Measurements from ENCODE around the gene RPGR.

RPGR gene

DNA sequence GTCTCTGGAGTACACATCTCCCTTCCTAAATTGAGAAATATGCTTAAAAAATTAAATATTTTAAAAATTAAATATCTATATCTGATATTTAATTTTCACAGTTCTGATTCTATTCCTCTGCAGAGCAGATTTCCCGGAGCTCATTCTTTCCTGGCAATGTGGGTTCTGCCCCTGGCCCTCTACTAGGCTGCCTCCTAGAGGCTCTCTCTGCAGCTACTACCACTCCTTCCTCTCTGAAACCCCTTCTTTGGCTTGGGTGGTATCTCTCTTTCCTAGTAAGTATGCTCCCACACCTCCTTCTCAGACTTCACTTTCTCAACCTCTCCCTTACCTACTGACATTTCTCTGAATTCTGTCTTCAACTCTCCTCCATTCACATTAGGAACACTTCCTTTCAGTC is 45.3 kb downstream of the RPGR start:
- H3K4me3 ChIP-seq (ENCODE audit: low read depth in 1 of 2, low read length in 2 of 2), result no peak overlapping the region
- H3K9me3 ChIP-seq (ENCODE audit: control insufficient read depth in 1 of 2, low read length in 2 of 2), result no peaks in the 10 kb centered on the region
- no peaks in the 10 kb centered on the region for H3K27me3 ChIP-seq (ENCODE audit: low read depth, low read length)
- H3K4me1 ChIP-seq (ENCODE audit: control insufficient read depth in 1 of 2, insufficient read depth in 2 of 2, low read length in 2 of 2), result no peaks in the 10 kb centered on the region
- H3K36me3 ChIP-seq (ENCODE audit: control insufficient read depth in 1 of 2, insufficient read depth in 2 of 2, low read length in 2 of 2), result no peaks in the 10 kb centered on the region
- H3K27ac ChIP-seq (ENCODE audit: low read length), result no peak overlapping the region

DNA sequence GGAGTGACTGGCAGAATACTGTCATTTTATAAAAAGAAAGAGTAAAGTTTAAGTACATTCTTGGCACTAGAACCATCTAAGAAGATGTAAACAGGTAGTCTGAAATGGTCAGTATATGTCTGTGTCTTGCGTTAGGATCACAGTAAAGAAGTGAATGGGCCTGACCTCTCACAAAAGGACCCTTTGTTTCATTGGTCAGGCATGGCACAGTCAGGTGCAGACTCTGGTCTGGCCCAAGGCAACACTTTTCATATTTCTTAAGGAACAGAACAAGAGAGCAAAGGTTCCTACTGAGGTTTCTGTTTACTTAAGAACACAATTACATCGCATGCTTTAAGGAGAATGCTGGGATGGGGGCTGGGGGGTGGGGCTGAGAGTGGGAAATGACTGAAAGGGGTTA is 48.1 kb downstream of the RPGR start:
- H3K27me3 ChIP-seq (ENCODE audit: low read depth, low read length), result no peaks in the 10 kb centered on the region
- H3K4me3 ChIP-seq (ENCODE audit: low read depth in 1 of 2, low read length in 2 of 2), result no peak overlapping the region
- H3K4me1 ChIP-seq (ENCODE audit: control insufficient read depth in 1 of 2, insufficient read depth in 2 of 2, low read length in 2 of 2), result no peaks in the 10 kb centered on the region

DNA sequence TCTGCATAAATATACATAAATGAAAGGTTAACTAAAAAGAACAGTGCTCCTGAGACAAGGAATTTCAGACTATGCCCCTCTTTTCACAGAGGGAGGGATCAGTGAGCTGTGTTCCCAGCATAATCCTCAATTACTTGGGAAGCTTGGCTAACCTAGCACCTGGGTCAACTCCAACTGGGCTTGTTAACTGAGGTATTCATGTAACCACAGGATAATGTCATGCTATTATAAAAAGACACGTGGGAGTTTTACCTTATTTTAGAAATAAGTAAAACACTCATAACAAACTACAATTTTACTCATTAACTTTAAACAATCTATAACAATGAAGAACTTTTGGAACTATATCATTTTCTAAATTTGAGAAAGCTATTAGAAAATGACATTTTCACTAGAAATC is 48.6 kb downstream of the RPGR start:
- H3K4me3 ChIP-seq (ENCODE audit: low read depth in 1 of 2, low read length in 2 of 2), result no peak overlapping the region

More for the DNA sequence above, 48.1 kb downstream of the RPGR start:
- Histone ChIP-seq H3K27ac (ENCODE audit: low read length) (no peak overlapping the region), H3K36me3 (ENCODE audit: control insufficient read depth in 1 of 2, insufficient read depth in 2 of 2, low read length in 2 of 2) (peaks cover 0 to 7% of the 10 kb centered on the region in 2 donors), H3K9me3 (ENCODE audit: control insufficient read depth in 1 of 2, low read length in 2 of 2) (no peaks in the 10 kb centered on the region)

DNA sequence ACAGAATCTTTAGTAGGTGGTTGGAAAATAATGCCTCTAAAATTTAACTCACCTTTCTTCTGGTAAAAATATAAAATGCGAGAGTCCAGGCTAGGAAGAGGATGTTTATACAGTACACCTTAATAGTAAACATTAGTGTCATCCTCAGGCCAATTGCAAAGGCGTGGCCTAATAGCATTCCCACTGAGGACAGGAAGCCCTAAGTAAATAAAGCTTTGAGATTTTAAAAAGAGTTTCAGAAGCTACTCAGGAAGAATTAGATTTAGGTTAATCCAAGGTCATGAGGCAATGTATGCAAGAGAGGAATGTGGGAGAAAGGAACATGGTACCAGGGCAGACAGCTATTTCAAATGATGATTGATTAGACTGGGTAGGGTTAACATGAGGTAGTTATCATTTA is 49.5 kb downstream of the RPGR start:
- H3K4me3 ChIP-seq (ENCODE audit: low read depth in 1 of 2, low read length in 2 of 2), result no peak overlapping the region
- no peaks in the 10 kb centered on the region for H3K27me3 ChIP-seq (ENCODE audit: low read depth, low read length)
- H3K27ac ChIP-seq (ENCODE audit: low read length), result no peak overlapping the region
- no peaks in the 10 kb centered on the region for H3K4me1 ChIP-seq (ENCODE audit: control insufficient read depth in 1 of 2, insufficient read depth in 2 of 2, low read length in 2 of 2)
- no peaks in the 10 kb centered on the region for H3K9me3 ChIP-seq (ENCODE audit: control insufficient read depth in 1 of 2, low read length in 2 of 2)
- H3K36me3 ChIP-seq (ENCODE audit: control insufficient read depth in 1 of 2, insufficient read depth in 2 of 2, low read length in 2 of 2), result peaks cover 0 to 7% of the 10 kb centered on the region in 2 donors

More for the DNA sequence above, 48.6 kb downstream of the RPGR start:
- no peaks in the 10 kb centered on the region for H3K27me3 ChIP-seq (ENCODE audit: low read depth, low read length)
- no peaks in the 10 kb centered on the region for H3K4me1 ChIP-seq (ENCODE audit: control insufficient read depth in 1 of 2, insufficient read depth in 2 of 2, low read length in 2 of 2)
- no peak overlapping the region for H3K27ac ChIP-seq (ENCODE audit: low read length)
- H3K9me3 ChIP-seq (ENCODE audit: control insufficient read depth in 1 of 2, low read length in 2 of 2), result no peaks in the 10 kb centered on the region
- H3K36me3 ChIP-seq (ENCODE audit: control insufficient read depth in 1 of 2, insufficient read depth in 2 of 2, low read length in 2 of 2), result peaks cover 0 to 7% of the 10 kb centered on the region in 2 donors

DNA sequence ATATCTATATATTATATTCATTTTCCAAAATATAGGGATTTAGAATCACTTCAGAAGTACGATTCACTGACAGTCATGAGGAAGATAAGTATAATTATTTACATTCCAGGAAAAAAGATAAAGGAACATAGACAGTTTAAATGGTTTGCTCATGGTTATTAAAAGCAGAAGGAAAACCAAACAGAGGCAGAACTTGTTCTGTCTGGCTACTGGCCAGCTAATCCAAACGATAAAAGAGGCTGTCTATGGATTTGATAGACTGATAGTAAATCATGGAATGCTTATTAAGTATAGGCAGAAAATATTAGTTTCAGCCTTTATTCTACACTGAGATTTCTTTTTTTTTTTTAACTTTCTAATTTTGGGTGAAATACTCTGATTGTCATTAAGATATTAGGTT is 50.2 kb downstream of the RPGR start:
- Histone ChIP-seq H3K4me3 (ENCODE audit: low read depth in 1 of 2, low read length in 2 of 2) (no peak overlapping the region), H3K27ac (ENCODE audit: low read length) (no peak overlapping the region), H3K9me3 (ENCODE audit: control insufficient read depth in 1 of 2, low read length in 2 of 2) (no peaks in the 10 kb centered on the region), H3K27me3 (ENCODE audit: low read depth, low read length) (no peaks in the 10 kb centered on the region), H3K36me3 (ENCODE audit: control insufficient read depth in 1 of 2, insufficient read depth in 2 of 2, low read length in 2 of 2) (peaks cover 0 to 7% of the 10 kb centered on the region in 2 donors), H3K4me1 (ENCODE audit: control insufficient read depth in 1 of 2, insufficient read depth in 2 of 2, low read length in 2 of 2) (no peaks in the 10 kb centered on the region)

DNA sequence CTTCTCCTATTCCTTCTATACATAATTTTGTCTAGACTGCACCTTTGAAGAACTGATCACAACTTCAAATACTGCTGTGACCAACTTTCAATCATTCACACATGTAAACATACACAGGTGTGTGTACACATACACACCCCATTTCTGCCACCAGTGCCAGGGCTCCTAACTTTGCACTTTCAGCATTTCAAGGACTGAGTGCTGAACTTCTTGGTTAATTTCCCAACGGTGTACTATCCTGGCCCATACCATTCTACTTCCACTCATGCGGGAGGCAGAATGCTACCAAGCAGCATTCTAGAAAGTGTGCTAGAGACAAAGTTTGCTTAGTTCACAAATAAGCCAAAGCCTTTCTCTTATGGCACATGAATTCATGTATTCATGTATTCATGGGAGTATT is 51.2 kb downstream of the RPGR start:
- no peaks in the 10 kb centered on the region for H3K9me3 ChIP-seq (ENCODE audit: control insufficient read depth in 1 of 2, low read length in 2 of 2)
- no peaks in the 10 kb centered on the region for H3K27me3 ChIP-seq (ENCODE audit: low read depth, low read length)

DNA sequence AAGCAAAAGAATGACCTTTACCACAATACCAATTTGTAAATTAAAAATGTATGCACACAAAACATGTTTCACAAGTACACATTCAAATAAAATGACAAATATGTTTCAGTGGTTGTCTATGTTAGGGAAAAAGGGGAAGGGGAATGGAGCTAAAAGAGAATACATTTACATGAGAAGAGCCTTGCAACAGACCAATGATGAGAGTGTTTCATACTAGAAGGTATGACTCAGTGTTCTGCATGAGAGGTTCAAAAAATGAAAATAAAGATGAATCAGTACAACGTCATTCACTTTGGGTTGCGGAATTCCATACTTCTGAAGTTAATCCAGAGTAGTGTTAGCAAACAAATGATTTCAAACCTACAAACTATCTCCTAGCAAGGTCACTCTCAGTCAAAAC is 51.7 kb downstream of the RPGR start:
- H3K4me1 ChIP-seq (ENCODE audit: control insufficient read depth in 1 of 2, insufficient read depth in 2 of 2, low read length in 2 of 2), result no peaks in the 10 kb centered on the region
- H3K27ac ChIP-seq (ENCODE audit: low read length), result no peak overlapping the region

More for the DNA sequence above, 51.2 kb downstream of the RPGR start:
- Histone ChIP-seq H3K4me1 (ENCODE audit: control insufficient read depth in 1 of 2, insufficient read depth in 2 of 2, low read length in 2 of 2) (no peaks in the 10 kb centered on the region), H3K4me3 (ENCODE audit: low read depth in 1 of 2, low read length in 2 of 2) (no peak overlapping the region), H3K27ac (ENCODE audit: low read length) (no peak overlapping the region), H3K36me3 (ENCODE audit: control insufficient read depth in 1 of 2, insufficient read depth in 2 of 2, low read length in 2 of 2) (peaks cover 0 to 7% of the 10 kb centered on the region in 2 donors)

DNA sequence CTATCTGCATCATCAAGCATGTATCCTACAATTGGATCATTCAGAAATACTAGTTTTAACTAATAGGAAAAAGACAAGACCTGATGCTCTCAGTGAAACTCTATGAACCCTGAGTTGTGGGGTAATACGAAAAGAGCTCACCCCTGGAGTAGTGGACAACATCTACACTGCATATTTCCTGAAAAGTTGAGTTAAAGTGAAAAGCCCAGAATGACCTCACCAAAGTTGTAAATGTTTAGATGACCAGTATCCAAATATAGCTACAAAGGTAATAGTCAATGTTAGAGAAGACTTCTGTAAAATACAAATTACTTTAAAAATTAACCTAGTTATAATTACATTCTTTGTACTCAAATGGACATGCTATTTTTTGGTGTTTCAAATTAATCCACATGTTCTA is 53.9 kb downstream of the RPGR start:
- H3K4me3 ChIP-seq (ENCODE audit: low read depth in 1 of 2, low read length in 2 of 2), result no peak overlapping the region
- no peak overlapping the region for H3K27ac ChIP-seq (ENCODE audit: low read length)
- H3K4me1 ChIP-seq (ENCODE audit: control insufficient read depth in 1 of 2, insufficient read depth in 2 of 2, low read length in 2 of 2), result no peaks in the 10 kb centered on the region
- H3K27me3 ChIP-seq (ENCODE audit: low read depth, low read length), result no peaks in the 10 kb centered on the region
- H3K36me3 ChIP-seq (ENCODE audit: control insufficient read depth in 1 of 2, insufficient read depth in 2 of 2, low read length in 2 of 2), result peaks cover 0 to 7% of the 10 kb centered on the region in 2 donors
- H3K9me3 ChIP-seq (ENCODE audit: control insufficient read depth in 1 of 2, low read length in 2 of 2), result no peaks in the 10 kb centered on the region

More for the DNA sequence above, 51.7 kb downstream of the RPGR start:
- peaks cover 0 to 7% of the 10 kb centered on the region in 2 donors for H3K36me3 ChIP-seq (ENCODE audit: control insufficient read depth in 1 of 2, insufficient read depth in 2 of 2, low read length in 2 of 2)
- H3K4me3 ChIP-seq (ENCODE audit: low read depth in 1 of 2, low read length in 2 of 2), result no peak overlapping the region
- H3K9me3 ChIP-seq (ENCODE audit: control insufficient read depth in 1 of 2, low read length in 2 of 2), result no peaks in the 10 kb centered on the region
- H3K27me3 ChIP-seq (ENCODE audit: low read depth, low read length), result no peaks in the 10 kb centered on the region

DNA sequence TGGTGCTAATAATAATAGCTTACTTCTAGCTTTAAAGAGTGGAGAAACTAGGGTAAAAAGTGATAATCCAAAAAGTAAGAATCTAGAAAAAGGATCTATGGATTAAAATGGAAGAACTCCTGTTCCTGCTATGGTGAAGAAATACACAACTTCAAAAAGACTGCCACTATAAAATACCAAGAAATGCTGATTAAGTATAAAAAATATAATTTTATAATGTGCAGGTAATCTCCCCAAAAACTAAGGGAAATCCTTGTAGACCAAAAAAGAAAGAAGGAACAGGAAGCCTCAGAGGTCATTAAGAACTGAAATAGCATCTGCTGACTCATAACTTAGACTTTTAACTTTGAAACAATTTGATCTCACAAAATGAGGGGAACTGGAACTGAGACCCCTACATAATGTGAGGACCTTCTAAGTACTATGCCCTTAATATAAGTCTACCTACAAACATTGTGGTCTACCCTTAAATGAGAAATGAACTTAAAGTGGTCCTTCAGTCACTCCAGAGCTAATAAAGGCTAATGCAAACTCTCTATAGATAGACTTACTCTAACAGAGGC is 56.1 kb downstream of the RPGR start:
- no peaks in the 10 kb centered on the region for H3K9me3 ChIP-seq (ENCODE audit: control insufficient read depth in 1 of 2, low read length in 2 of 2)
- no peak overlapping the region for H3K27ac ChIP-seq (ENCODE audit: low read length)
- H3K4me1 ChIP-seq (ENCODE audit: control insufficient read depth in 1 of 2, insufficient read depth in 2 of 2, low read length in 2 of 2), result no peaks in the 10 kb centered on the region
- no peaks in the 10 kb centered on the region for H3K27me3 ChIP-seq (ENCODE audit: low read depth, low read length)
- peaks cover 0 to 7% of the 10 kb centered on the region in 2 donors for H3K36me3 ChIP-seq (ENCODE audit: control insufficient read depth in 1 of 2, insufficient read depth in 2 of 2, low read length in 2 of 2)
- no peak overlapping the region for H3K4me3 ChIP-seq (ENCODE audit: low read depth in 1 of 2, low read length in 2 of 2)

DNA sequence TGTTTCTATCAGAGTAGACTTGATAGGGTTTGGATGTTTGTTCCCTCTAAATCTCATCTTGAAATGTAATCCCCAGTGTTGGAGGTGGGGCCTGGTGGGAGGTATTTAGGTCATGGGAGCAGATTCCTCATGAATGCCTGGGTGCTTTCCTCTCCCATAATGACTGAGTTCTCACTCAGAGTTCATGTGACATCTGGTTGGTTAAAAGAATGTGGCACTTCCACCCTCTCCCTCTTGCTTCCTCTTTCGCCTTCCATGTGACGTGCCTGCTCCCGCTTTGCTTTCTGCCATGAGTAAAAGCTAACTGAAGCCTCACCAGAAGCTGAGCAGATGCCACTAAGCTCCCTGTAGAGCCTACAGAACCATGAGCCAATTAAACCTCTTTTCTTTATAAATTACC is 59.3 kb downstream of the RPGR start:
- Histone ChIP-seq H3K36me3 (ENCODE audit: control insufficient read depth in 1 of 2, insufficient read depth in 2 of 2, low read length in 2 of 2) (no peaks in the 10 kb centered on the region), H3K4me1 (ENCODE audit: control insufficient read depth in 1 of 2, insufficient read depth in 2 of 2, low read length in 2 of 2) (no peaks in the 10 kb centered on the region), H3K27ac (ENCODE audit: low read length) (no peak overlapping the region), H3K27me3 (ENCODE audit: low read depth, low read length) (no peaks in the 10 kb centered on the region), H3K9me3 (ENCODE audit: control insufficient read depth in 1 of 2, low read length in 2 of 2) (no peaks in the 10 kb centered on the region), H3K4me3 (ENCODE audit: low read depth in 1 of 2, low read length in 2 of 2) (no peak overlapping the region)

DNA sequence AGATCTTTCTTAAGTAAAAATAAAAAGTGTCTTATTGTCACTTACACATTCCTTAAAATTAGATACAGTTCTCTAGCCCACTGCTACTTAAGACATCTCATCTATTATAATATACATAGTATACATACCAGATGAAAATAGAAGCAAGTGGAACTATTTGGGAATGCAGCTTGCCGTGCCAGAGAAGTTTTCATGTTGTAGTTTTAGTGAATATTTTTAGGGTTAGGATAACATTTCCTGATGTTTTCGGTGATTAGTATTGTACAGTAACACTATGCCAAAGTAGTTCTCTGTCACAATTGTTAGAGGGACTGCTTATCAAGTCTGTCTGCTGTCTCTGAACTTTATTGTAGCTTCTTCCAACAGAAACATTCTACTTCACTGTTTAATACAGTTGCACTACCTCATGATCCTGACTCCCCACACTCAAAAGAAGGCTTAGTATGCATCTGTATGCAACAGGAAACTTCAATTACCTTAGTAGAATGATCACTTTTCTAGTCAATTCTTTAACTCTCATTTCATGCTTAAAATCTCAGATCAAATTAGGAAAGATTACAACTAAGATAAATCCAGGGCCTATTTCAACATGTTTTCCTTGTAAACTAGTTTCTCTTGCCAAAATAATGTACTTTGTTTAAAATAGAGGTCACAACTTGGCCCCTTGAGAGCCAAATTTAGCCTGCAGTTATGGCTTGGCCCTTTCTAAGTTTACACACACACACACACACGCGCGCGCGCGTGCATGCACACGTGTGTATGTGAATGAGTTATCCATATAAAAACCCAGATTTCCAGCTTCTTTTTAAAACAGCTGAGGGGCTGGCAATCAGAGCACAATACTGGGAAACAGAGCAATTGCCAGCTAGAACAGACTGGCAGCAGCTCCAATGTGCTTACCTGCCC is 64.3 kb downstream of the RPGR start:
- H3K9me3 ChIP-seq (ENCODE audit: control insufficient read depth in 1 of 2, low read length in 2 of 2), result no peaks in the 10 kb centered on the region
- no peak overlapping the region for H3K27ac ChIP-seq (ENCODE audit: low read length)
- no peak overlapping the region for H3K4me3 ChIP-seq (ENCODE audit: low read depth in 1 of 2, low read length in 2 of 2)
- H3K4me1 ChIP-seq (ENCODE audit: control insufficient read depth in 1 of 2, insufficient read depth in 2 of 2, low read length in 2 of 2), result no peaks in the 10 kb centered on the region
- no peaks in the 10 kb centered on the region for H3K36me3 ChIP-seq (ENCODE audit: control insufficient read depth in 1 of 2, insufficient read depth in 2 of 2, low read length in 2 of 2)
- no peaks in the 10 kb centered on the region for H3K27me3 ChIP-seq (ENCODE audit: low read depth, low read length)

Measured in muscle layer of duodenum (tissue), 2 donors.